Gastroesophageal sphincter (tissue), 3 donors: ENCODE results near the gene BPIFB4.

Source experiments
- CTCF ChIP-seq, 4 experiments: fragments of 200-600 bp in 2 of 4; fragments of 450-650 bp in 2 of 4; sonication (generic) in 1 of 4; IDR thresholded peaks; one replicate each; pipeline ENCODE4 v1.5.1; 2017 to 2019; ENCODE audit warnings: antibody characterized with exemption in 4 of 4, mild to moderate bottlenecking in 2 of 4, moderate library complexity in 2 of 4
- EP300 ChIP-seq: sonication (generic); formaldehyde crosslinking; IDR thresholded peaks from one replicate; pipeline ENCODE4 v1.6.1; 2017; ENCODE audit warnings: antibody characterized with exemption, mild to moderate bottlenecking
- POLR2A ChIP-seq, 2 donors: fragments of 450-650 bp; IDR thresholded peaks; one replicate each; pipeline ENCODE4 v1.6.1; 2017; ENCODE audit warnings: antibody characterized with exemption in 2 of 2, mild to moderate bottlenecking in 2 of 2, moderate library complexity in 1 of 2
- POLR2AphosphoS5 ChIP-seq: sonication (generic); formaldehyde crosslinking; IDR thresholded peaks from one replicate; pipeline ENCODE4 v1.6.1; 2017; ENCODE audit warnings: antibody characterized with exemption

GRCh38 chr20:33133373-33133941 is 54.0 kb downstream of the BPIFB4 start:
- TF ChIP-seq CTCF (IDR thresholded peaks at IDR 0.05) (no peak), POLR2A (IDR thresholded peaks at IDR 0.05) (no peak), POLR2AphosphoS5 (no peak), EP300 (no peak)
